SK-MEL-5 (cell line): ENCODE data around the gene VWA3A. TPM values are rescaled to one million over a fixed set of nuclear protein-coding genes. Genes with fewer than 3 reads are reported as not detected.
"Not testable (repeated sequence)": the region's sequence is repeated elsewhere in the genome, so short reads cannot be mapped to it uniquely, and the experiment has no call there.

ENCODE experiments used
- DNase-seq: peaks from one replicate; pipeline ENCODE4 v3.0.0-alpha.2; 2016; ENCODE audit warnings: low read depth, low spot score
- in situ Hi-C: cut with HindIII; loops from 2 replicates; pipeline ENCODE4 v1.10.0; 2016; ENCODE audit warnings: low sequenced_read_pairs, high pct_unique_total_duplicates, low pct_unique_long_range_greater_than_20kb
- total RNA-seq: library from RNA; depleted of rRNA; stranded (reverse); fragments of >200 nt; shearing (Covaris generic); gene quantifications from 2 replicates; pipeline ENCODE4 v1.2.3, GENCODE V29; 2014

The VWA3A gene
- total RNA-seq, 1 experiment from 2014 or later = not detected

DNA sequence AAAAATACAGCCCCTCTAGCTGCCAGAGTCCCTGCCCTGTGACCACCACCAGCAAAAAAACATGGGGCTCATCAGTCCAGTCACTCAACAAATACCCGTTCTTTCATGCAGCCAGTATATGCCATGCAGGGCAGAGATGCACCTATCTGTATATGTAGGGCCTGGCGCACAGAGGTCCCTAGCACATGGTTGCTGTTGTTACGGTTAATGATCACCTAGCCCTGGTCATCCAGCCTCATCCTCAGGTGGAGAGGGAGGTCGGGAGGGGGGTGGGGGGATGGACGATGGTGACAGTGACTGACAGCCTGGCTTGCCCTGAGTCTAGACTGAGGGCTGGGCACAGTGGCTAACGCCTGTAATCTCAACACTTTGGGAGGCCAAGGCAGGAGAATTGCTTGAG lies 71.5 kb downstream of the VWA3A start:
- no peak for DNase-seq
- in situ Hi-C loops = no loop called here

DNA sequence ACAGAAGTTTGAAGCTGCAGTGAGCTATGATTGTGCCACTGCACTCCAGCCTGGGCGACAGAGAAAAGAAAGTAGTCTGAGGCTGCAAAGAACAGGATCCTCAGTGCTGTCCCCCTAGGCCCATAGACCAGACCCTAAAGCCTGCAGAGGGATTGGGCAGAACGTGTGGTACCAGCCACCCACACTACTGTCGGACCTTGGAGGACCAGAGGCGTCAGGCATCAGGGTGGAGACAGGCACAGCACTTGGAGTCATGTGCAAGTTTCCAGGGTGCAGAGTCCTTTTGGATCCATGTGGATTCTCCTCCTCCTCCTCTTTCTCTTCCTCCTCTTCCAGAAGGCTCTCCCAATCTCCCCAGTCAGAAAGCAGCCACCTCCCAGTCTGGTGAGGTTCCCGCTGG lies 72.1 kb downstream of the VWA3A start:
- no peak for DNase-seq
- in situ Hi-C loops = no loop called here

DNA sequence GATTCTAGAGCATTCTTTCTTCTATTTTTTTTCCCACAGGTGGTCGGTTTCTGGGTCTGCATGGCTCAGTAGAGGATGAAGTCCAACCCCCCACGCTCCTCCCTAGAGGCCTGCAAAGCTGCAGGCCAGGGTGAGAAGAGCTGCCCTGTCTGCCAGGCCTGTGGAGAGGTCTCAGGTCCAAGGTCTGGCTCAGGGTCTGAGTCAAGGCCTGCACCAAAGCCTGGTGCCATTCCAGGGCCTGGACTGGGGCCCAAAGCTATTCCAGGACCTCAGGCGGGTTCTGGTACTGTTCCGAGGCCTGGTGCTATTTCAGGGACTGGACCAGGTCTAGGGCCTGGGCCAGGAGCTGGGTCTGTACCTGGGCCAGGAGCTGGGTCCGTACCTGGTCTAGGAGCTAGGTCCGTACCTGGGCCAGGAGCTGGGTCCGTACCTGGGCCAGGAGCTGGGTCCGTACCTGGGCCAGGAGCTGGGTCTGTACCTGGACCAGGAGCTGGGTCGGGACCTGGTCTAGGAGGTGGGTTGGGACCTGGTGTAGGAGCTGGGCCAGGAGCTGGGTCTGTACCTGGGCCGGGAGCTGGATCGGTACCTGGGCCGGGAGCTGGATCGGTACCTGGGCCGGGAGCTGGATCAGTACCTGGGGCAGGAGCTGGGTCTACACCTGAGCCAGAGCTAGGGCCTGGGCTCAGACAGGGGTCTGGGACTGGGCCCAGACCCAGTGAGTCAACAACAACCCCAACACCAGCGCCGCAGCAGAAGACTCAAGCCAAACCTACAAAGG lies 73.4 kb downstream of the VWA3A start:
- in situ Hi-C loops = no loop called here
- DNase-seq = no peak

DNA sequence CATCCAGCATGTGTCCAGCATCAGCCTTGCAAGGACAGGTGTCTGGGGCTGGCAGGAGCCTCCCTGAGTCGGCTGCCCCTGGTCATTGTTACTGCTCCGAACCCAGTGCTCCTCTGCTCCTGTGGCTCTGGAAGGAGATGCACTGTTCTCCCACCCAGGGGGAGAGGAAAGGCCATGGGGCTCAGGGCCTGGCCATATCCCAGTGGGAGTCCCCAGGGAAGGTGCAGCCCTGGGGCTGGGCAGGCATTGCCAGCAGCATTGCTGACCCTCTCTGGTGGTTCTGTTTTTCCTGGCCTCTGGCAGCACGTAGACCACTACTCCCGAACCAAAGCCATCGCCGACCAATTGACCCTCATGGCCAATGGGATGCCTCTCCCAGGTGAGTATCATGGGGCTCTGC lies 79.6 kb downstream of the VWA3A start:
- DNase-seq = no peak
- in situ Hi-C loops = no loop called here

DNA sequence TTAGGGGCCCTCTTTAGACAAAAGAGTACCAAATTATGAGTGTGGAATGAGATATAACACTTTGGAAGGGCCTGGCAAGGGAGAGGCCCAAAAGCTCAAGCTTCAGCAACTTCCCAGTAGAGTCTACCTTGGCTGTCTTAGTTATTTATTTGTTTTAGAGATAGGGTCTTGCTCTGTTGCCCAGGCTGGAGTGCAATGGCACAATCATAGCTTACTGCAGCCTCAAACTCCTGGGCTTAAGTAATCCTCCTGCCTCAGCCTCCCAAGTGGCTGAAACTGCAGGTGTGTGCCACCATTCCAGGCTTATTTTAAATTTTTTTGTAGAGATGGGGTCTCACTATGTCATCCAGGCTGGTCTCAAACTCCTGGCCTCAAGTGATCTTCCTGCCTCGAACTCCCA lies 80.3 kb downstream of the VWA3A start:
- in situ Hi-C loops, DNase-seq: not testable (repeated sequence)

DNA sequence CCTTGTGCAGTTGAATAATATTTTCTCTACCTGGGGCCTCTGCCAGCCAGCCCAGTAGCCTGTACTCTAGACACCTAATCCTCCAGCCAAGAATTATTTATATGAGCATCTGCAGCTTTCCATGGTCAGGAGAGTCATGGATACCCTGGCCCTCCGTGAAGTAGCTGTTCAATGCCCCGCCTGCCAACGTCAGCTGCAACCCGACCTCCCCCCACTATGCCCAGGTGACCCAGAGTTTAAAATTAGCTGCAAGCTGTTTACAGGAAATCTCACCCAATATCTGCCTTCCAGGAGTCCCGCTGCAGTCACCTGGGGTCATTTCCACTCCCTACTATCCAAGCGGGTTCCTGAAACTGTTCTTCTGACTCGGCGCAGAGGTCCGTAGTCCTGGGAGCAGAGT lies 82.3 kb downstream of the VWA3A start:
- in situ Hi-C loops = no loop called here
- DNase-seq = no peak

DNA sequence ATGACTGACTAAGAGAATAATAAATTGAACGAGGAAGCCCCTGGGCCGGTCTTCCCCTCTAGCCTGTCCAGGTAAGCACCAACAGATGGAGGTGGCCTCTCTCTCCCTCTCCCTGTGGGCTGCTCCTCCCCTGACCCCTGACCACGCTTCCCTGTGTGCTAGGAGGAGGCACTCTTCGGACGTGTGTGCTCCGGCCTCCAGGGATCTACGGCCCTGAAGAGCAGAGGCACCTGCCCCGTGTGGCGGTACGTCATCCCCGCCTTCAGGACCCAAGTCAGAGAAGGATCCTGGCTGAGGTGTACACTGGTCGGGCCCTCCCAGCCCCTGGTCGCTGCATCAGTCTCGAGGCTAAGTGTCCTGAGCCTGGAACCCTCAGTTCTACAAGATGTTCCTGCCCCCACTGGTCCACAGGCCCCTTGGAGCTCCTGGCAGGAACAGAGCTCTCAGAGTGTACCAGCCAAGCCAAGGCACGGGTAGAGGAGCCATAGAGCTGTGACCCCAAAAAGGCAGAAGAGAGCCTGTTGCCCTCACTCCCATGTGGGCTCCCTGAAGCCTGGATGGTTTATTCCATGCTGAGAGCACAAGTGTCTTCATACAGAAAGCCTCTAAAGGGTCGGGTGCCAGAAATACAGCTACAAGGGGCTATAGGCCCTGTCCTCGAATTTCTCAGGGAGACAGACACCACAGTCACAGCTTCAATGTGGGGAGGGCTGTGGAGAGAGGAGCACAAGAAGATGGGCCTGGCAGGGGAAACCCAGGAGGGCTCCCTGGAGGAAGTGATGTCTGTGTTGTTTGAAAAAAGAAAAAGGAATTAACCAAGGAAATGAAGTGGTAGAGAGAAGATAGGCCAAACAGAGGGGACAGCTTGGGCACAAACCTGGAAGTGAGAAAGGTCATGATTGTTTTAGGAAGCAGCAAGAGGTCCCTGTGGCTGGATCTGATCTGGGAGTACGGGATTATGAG lies 85.9 kb downstream of the VWA3A start:
- DNase-seq = no peak
- in situ Hi-C loops = no loop called here

DNA sequence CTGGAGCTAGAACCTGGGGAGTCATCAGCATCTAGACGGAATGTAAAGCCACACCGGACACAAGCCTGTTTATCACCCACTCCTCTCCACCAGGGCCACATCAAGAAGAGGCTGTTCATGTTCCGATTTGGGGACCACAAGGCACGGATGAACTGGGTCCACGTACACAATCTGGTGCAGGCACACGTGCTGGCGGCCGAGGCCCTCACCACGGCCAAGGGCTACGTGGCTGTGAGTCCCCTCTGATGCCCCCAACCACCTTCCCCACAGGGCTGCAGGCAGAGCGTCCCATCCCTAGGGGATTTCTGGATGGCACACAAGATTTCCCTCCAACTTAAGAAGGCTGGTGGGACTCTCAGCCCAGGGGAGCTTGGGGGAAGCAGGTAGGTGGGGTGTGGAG lies 89.1 kb downstream of the VWA3A start:
- DNase-seq = no peak
- in situ Hi-C loops = loop anchor here (10.0 kb wide), 1 partner anchor 97 kb away; no protein-coding TSS in a partner anchor

DNA sequence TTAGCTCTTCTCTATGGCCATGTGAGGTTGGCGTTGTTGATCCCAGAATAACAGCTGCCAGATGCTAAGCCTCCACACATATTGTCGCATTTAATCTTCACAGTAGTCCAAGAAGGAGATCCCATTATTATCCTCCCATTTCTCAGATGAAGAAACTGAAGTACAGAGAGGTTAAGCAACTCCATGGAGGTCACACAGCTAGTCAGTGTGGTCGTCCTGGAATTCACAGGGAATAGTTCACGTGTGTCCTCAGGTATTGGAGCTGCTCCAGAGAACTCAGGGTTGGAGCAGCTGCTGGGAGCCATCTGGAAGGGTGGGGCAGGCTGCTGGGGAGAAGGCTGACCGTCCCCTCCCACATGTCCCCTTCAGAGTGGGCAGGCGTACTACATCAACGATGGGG lies 89.5 kb downstream of the VWA3A start:
- no peak for DNase-seq
- in situ Hi-C loops = loop anchor here (10.0 kb wide), 1 partner anchor 97 kb away; no protein-coding TSS in a partner anchor

DNA sequence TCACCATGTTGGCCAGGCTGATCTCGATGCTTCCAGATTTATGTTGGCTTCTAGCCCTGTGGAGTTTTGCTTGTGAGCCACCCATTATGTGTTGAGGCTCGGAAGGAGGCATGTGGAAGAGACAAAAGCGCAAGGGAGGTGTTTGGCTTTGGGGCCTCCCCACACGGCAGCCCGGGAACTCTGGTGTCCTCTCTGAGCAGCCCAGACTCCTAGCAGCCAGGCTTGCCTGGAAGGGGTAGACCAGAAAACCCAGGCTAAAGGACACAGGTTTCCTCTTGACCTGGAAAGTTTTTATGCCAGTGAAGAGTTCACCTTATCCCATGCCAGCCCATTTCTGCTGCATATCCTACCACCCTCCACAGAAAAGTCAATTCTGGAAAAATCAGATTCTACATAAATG lies 91.0 kb downstream of the VWA3A start:
- no peak for DNase-seq
- in situ Hi-C loops = loop anchor here (10.0 kb wide), 1 partner anchor 99 kb away; no protein-coding TSS in a partner anchor

DNA sequence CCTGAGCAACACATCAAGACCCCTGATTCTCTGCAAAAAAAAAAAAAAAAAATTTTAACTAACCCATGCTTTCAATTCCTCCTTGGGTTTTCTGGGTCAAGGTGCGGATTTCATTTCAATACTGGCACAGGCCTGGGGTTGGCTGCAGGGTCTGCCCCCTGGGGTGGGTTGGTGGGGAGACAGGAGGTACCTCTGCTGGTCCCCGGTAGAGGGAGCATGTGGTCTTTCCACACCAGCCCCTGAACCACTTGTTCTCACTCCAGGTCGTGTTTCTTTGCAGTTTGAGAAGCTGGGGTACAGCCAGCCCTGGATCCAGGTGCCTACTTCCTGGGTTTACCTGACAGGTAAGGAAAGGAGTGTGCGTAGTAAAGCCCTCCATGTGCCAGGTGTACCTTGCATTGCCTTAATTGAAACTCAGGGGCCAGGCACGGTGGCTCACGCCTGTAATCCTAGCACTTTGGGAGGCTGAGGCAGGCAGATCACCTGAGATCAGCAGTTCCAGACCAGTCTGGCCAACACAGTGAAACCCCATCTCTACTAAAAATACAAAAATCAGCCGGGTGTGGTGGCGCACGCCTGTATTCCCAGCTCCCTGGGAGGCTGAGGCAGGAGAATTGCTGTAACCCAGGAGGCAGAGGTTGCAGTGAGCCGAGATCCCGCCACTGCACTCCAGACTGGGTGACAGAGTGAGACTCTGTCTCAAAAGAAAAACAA lies 91.7 kb downstream of the VWA3A start:
- DNase-seq = no peak
- in situ Hi-C loops = loop anchor here (10.0 kb wide), 1 partner anchor 99 kb away; no protein-coding TSS in a partner anchor

DNA sequence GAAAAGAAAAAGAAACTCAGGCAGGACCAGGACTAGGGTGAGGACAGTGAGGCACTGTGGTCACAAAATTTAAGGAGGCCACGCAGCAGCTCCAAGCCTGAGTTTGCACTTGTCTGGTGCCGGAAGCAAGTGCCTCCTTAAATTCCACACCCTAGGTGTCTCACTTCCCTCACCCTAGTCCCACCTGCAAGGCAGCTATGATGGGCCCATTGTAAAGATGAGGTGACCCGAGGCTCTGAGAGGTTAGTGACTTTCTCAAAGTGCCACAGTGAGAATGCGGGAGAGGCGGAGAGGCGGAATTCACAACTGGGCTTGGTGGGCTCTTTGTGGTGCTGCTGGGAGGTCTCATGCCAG lies 92.3 kb downstream of the VWA3A start:
- DNase-seq = no peak
- in situ Hi-C loops = loop anchor here (10.0 kb wide), 1 partner anchor 100 kb away; no protein-coding TSS in a partner anchor

DNA sequence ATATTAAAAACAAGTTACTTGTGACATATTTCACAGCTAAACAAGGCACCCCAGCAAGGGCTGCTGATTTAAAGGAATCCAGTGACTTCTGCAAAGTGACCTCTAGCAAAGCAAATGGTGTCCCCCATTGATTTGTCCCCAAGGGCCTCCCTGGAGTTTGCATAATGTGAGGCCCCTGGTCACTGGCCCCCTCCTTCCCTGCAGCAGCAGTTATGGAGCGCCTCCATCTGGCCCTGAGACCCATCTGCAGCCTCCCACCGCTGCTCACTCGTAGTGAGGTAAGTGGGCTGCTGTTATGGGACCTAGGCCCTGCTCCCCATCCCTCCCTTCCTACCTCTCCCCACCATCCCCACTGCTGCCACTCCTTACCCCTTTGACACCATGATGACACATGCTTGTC lies 94.2 kb downstream of the VWA3A start:
- in situ Hi-C loops = loop anchor here (10.0 kb wide), 1 partner anchor 102 kb away; no protein-coding TSS in a partner anchor
- DNase-seq = peak; percentile 49

DNA sequence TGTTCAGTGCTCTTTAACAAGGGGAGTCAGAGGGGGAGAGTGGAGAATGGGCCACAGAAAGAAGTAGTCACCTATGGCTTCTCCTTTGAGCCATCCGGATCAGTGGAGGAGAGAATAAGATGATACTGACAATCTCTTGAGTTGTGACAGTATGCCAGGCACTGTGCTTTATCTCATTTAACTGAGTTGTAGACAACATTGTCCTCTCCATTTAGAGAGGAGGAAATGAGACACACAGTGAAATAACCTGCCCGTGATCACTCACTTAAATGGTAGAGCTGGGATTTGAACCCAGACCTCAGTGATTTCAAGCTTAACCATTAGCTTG lies 95.9 kb downstream of the VWA3A start:
- in situ Hi-C loops = loop anchor here (10.0 kb wide), 1 partner anchor 103 kb away; no protein-coding TSS in a partner anchor
- no peak for DNase-seq

DNA sequence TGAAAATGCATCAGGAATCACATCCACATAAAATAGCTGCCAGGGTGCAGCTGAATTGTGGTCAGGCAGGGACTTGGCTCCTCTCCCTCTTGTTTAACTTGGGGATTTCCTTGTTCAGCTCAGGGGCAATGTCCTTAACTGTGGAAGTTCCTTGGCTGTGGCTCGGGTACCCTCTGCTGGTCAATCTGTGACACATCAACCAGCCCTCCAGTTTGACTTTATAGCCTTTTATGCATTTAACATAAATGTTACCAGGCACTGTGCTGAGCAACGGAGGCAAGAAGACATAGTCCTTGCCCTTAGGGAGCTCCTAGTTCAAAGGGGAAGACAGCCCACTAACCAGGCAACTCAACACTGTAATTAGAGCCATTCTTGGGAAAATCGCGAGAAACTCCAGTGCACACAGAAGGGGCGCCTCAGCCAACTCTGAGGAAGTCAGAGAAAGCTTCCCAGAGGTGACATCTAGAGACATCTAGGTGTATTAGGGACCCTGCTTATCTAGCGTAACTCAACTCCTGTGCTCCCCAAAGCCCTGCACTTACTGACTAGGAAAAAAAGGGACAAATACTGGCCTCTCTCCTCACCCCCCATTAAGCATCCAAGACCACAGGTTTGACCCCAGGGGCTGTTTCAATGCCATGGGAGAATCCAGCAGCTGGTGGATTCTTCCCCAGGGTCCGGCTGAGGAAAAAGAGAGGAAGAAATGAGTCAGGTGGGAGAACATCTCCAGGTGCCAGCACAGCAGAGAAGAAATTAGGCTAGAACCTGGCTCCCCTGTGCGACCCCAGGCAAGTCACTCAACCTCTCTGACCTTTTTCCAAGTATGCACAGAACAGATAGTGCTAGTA lies 96.5 kb downstream of the VWA3A start:
- peak; percentile 84 for DNase-seq

DNA sequence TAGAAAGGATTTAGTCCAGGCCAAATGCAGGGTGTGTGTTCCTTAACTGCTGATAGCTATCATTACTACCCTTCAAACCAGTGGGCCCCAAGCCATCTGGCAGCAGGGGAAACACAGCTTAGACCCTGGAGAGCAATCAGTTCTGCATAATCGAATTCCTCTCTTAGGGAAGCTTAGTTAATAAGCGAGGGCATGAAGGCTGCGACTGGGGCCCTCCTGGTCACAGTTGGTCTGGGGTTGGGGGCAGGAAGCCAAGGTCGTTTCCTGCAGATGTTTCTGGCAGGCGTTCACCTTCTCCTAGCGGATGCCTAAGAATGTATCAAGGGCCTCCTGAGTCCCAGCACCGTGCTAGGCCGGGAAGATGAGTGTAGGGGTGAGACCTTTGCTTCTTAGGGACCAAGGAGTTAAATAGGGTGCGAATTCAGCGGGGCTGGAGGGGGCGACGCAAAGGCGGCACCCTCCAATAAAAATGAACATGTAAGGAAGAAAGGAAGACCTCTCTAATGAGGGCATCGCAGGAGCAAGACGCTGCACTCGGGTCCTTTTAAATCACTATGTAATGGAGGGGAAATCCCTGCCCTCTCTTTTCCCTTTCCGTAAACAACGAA lies 97.2 kb downstream of the VWA3A start:
- no peak for DNase-seq
- in situ Hi-C loops = loop anchor here (10.0 kb wide), 1 partner anchor 105 kb away; no protein-coding TSS in a partner anchor

More for the DNA sequence above, 96.5 kb downstream of the VWA3A start:
- in situ Hi-C loops = loop anchor here (10.0 kb wide), 1 partner anchor 104 kb away; no protein-coding TSS in a partner anchor
